Measurements from ENCODE around the gene ARHGAP1.

The ARHGAP1 gene

GRCh38 chr11:46642627-46643335 is 57.6 kb downstream of the ARHGAP1 start:
- H3K27ac ChIP-seq, result no peak overlapping the region
- H3K4me1 ChIP-seq, result peaks cover 0 to 4% (median 2%) of the 10 kb centered on the region in 4 donors
- no peaks in the 10 kb centered on the region for H3K27me3 ChIP-seq
- intact Hi-C loops (cut with DNase I; ENCODE audit: low total_unique reads), result no loop called here
- no peak overlapping the region for H3K4me3 ChIP-seq
- H3K36me3 ChIP-seq, result peaks cover 22 to 50% (median 31%) of the 10 kb centered on the region in 3 donors
- no peaks in the 10 kb centered on the region for H3K9me3 ChIP-seq
- no peak for DNase-seq
- no peak for TF ChIP-seq CTCF (IDR thresholded peaks at IDR 0.05)

- no peaks in the 10 kb centered on the region for H3K27me3 ChIP-seq
- no peak overlapping the region for H3K4me3 ChIP-seq
- intact Hi-C loops (cut with DNase I; ENCODE audit: low total_unique reads), result no loop called here
- no peak for TF ChIP-seq CTCF (IDR thresholded peaks at IDR 0.05)
- peaks cover 12 to 39% (median 20%) of the 10 kb centered on the region in 3 donors for H3K36me3 ChIP-seq
- no peak for DNase-seq
- no peak overlapping the region for H3K27ac ChIP-seq
- H3K4me1 ChIP-seq, result no peaks in the 10 kb centered on the region
- no peaks in the 10 kb centered on the region for H3K9me3 ChIP-seq
These were observed 58.8 kb downstream of the ARHGAP1 start for GRCh38 chr11:46641639-46642038.

- Histone ChIP-seq H3K36me3 (peaks cover 0 to 37% (median 13%) of the 10 kb centered on the region in 3 donors), H3K9me3 (no peaks in the 10 kb centered on the region), H3K27ac (no peak overlapping the region), H3K4me1 (no peaks in the 10 kb centered on the region), H3K4me3 (no peak overlapping the region), H3K27me3 (no peaks in the 10 kb centered on the region)
- no peak for TF ChIP-seq CTCF (IDR thresholded peaks at IDR 0.05)
- DNase-seq, result no peak
- intact Hi-C loops (cut with DNase I; ENCODE audit: low total_unique reads), result no loop called here
These were observed 60.2 kb downstream of the ARHGAP1 start for GRCh38 chr11:46640036-46640788.

- no peak for TF ChIP-seq CTCF (IDR thresholded peaks at IDR 0.05)
- H3K27ac ChIP-seq, result no peak overlapping the region
- intact Hi-C loops (cut with DNase I; ENCODE audit: low total_unique reads), result no loop called here
These were observed 61.1 kb downstream of the ARHGAP1 start for GRCh38 chr11:46639197-46639839.

GRCh38 chr11:46637546-46637945 is 62.9 kb downstream of the ARHGAP1 start:
- Histone ChIP-seq H3K27ac (no peak overlapping the region), H3K4me3 (no peak overlapping the region), H3K27me3 (no peaks in the 10 kb centered on the region), H3K36me3 (peaks cover 0 to 46% (median 15%) of the 10 kb centered on the region in 3 donors), H3K9me3 (no peaks in the 10 kb centered on the region), H3K4me1 (no peaks in the 10 kb centered on the region)
- TF ChIP-seq CTCF (IDR thresholded peaks at IDR 0.05), result no peak
- DNase-seq, result no peak
- intact Hi-C loops (cut with DNase I; ENCODE audit: low total_unique reads), result no loop called here

More at GRCh38 chr11:46639197-46639839, 61.1 kb downstream of the ARHGAP1 start:
- Histone ChIP-seq H3K27me3 (no peaks in the 10 kb centered on the region), H3K4me1 (no peaks in the 10 kb centered on the region), H3K36me3 (peaks cover 0 to 36% (median 13%) of the 10 kb centered on the region in 3 donors), H3K9me3 (no peaks in the 10 kb centered on the region), H3K4me3 (no peak overlapping the region)
- no peak for DNase-seq

Data from tibial artery (tissue), 4 donors.